K562 (cell line): ENCODE results near the gene RPL18A. TPM values are rescaled to one million over a fixed set of nuclear protein-coding genes. Genes with fewer than 3 reads are reported as not detected.

Experiments used
- ATAC-seq: fragments of 200-7000 bp; cut with Tn5 transposase; 3 replicates; pipeline ENCODE4 v1.9.1; 2020; ENCODE audit warnings: moderate library complexity
- BruUV-seq: library from RNA; stranded (reverse); fragments of 400-500 nt; replicated peaks from 2 replicates; lab custom pipeline; 2021; lab: Mats Ljungman, UMichigan
- CTCF ChIA-PET: fragments of 300-600 bp; formaldehyde crosslinking; extraction: SDS; loops from one replicate; lab custom pipeline; 2021; ENCODE audit warnings: low intra/inter-chr PET ratio; lab: Yijun Ruan, JAX
- POLR2A ChIA-PET: fragments of 300-600, 350-650 bp; sonication (Branson Sonifier 250); formaldehyde crosslinking; extraction: SDS; loops from one replicate; lab custom pipeline; 2021; ENCODE audit warnings: antibody characterized with exemption, inconsistent platforms; lab: Yijun Ruan, JAX
- DNase-seq, 4 experiments: peaks; one replicate each; pipeline versions ENCODE4 v3.0.0 to v3.0.0-alpha.2; 2011 to 2018; ENCODE audit warnings: low spot score in 3 of 4, mixed read lengths in 3 of 4; ENCODE audit errors: extremely low read depth in 1 of 4
- FAIRE-seq: peaks from 2 replicates; lab custom pipeline; 2011; peaks lifted over from hg19 to GRCh38; lab: Jason Lieb, UNC
- H2AFZ ChIP-seq: 2 replicates; pipeline ENCODE4 v1.6.0; 2011; ENCODE audit warnings: low read depth, low read length, control low read depth, inconsistent platforms
- H3K27ac ChIP-seq: fragments of 200-600 bp; 3 replicates; pipeline ENCODE4 v1.8.0; 2011; ENCODE audit warnings: low read depth, mild to moderate bottlenecking, control low read depth, inconsistent platforms, low read length, moderate library complexity, mixed read lengths; ENCODE audit errors: extremely low read depth
- H3K27me3 ChIP-seq, 2 experiments: fragments of 300-600 bp in 1 of 2; 2 replicates in 1 of 2; 3 replicates in 1 of 2; pipeline versions ENCODE4 v1.6.0 to v1.8.0; 2011; ENCODE audit warnings: inconsistent platforms in 2 of 2, low read length in 2 of 2, mild to moderate bottlenecking in 1 of 2, mixed read lengths in 1 of 2, moderate library complexity in 1 of 2; ENCODE audit not compliant: control insufficient read depth in 2 of 2, insufficient read depth in 2 of 2
- H3K36me3 ChIP-seq: fragments of 300-600 bp; 3 replicates; pipeline ENCODE4 v1.8.0; 2011; ENCODE audit warnings: mild to moderate bottlenecking, low read length, inconsistent platforms; ENCODE audit not compliant: control insufficient read depth, insufficient read depth
- H3K4me1 ChIP-seq, 2 experiments: fragments of 200-600 bp in 1 of 2; replicated peaks in 1 of 2; 2 replicates in 1 of 2; 3 replicates in 1 of 2; pipeline versions ENCODE4 v1.5.1 to v1.8.0; 2011; ENCODE audit warnings: inconsistent platforms in 2 of 2, low read length in 2 of 2, mild to moderate bottlenecking in 1 of 2, mixed read lengths in 1 of 2, moderate library complexity in 1 of 2; ENCODE audit not compliant: control insufficient read depth in 2 of 2, insufficient read depth in 2 of 2
- H3K4me2 ChIP-seq: 2 replicates; pipeline ENCODE4 v1.6.1; 2011; ENCODE audit warnings: low read length, control low read depth, inconsistent platforms, mixed read lengths; ENCODE audit not compliant: insufficient read depth
- H3K4me3 ChIP-seq: fragments of 200-600 bp; sonication (generic), shearing (Covaris generic); 2 replicates; pipeline ENCODE4 v1.5.1; 2016; ENCODE audit warnings: control low read depth, inconsistent platforms
- H3K79me2 ChIP-seq: fragments of 200-600 bp; 3 replicates; pipeline ENCODE4 v1.8.0; 2011; ENCODE audit warnings: low read length, inconsistent platforms; ENCODE audit not compliant: control insufficient read depth, insufficient read depth
- H3K9ac ChIP-seq, 2 experiments: 2 replicates each; pipeline versions ENCODE4 v1.6.0 to v1.6.1; 2011; ENCODE audit warnings: low read depth in 2 of 2, low read length in 2 of 2, control low read depth in 1 of 2, inconsistent platforms in 1 of 2, mild to moderate bottlenecking in 1 of 2, mixed read lengths in 1 of 2; ENCODE audit not compliant: insufficient read depth in 1 of 2
- H3K9me1 ChIP-seq: one replicate; pipeline ENCODE4 v1.6.0; 2011; ENCODE audit warnings: inconsistent platforms, mild to moderate bottlenecking, low read length, moderate library complexity; ENCODE audit not compliant: control insufficient read depth, insufficient read depth
- H3K9me3 ChIP-seq: replicated peaks from 2 replicates; pipeline ENCODE4 v1.5.1; 2011; ENCODE audit warnings: low read depth, low read length, inconsistent platforms; ENCODE audit not compliant: control insufficient read depth, insufficient read depth
- H4K20me1 ChIP-seq: replicated peaks from 2 replicates; pipeline ENCODE4 v1.6.1; 2011; ENCODE audit warnings: low read length, inconsistent platforms, mixed read lengths; ENCODE audit not compliant: control insufficient read depth, insufficient read depth
- CHD2 ChIP-seq: IDR thresholded peaks from 2 replicates; pipeline ENCODE4 v1.6.1; 2011; ENCODE audit warnings: low read depth, low read length
- HDAC1 ChIP-seq, 2 experiments: fragments of 450-650 bp; IDR thresholded peaks; 2 replicates each; pipeline ENCODE4 v1.6.1; 2016 to 2017; ENCODE audit warnings: inconsistent platforms in 1 of 2, mild to moderate bottlenecking in 1 of 2, moderate library complexity in 1 of 2
- MAFG ChIP-seq: fragments of 450-650 bp; conservative IDR thresholded peaks from 2 replicates; pipeline ENCODE4 v1.6.1; 2016; ENCODE audit warnings: missing genetic modification characterization, missing compliant biosample characterization
- MTA3 ChIP-seq: fragments of 450-650 bp; formaldehyde crosslinking; IDR thresholded peaks from 2 replicates; pipeline ENCODE4 v1.6.1; 2017; ENCODE audit warnings: mild to moderate bottlenecking, borderline replicate concordance
- MYC ChIP-seq, 2 experiments: fragments of 250-450 bp in 1 of 2; sonication (Bioruptor Pico) in 1 of 2; IDR thresholded peaks; 2 replicates each; pipeline versions ENCODE4 v1.5.1 to v1.6.1; 2012 to 2021; ENCODE audit warnings: low read depth in 2 of 2, borderline replicate concordance in 1 of 2, improper control_type of control experiment in 1 of 2, low read length in 1 of 2, mild to moderate bottlenecking in 1 of 2, moderate library complexity in 1 of 2
- PHTF2 ChIP-seq: fragments of 250-450 bp; sonication (Bioruptor Pico); IDR thresholded peaks from 2 replicates; pipeline ENCODE4 v1.5.0; 2021; ENCODE audit warnings: mild to moderate bottlenecking
- RBM14 ChIP-seq: fragments of 200-400 bp; formaldehyde crosslinking; IDR thresholded peaks from 2 replicates; pipeline ENCODE4 v1.6.1; 2018; ENCODE audit warnings: low read depth, mild to moderate bottlenecking, low read length, moderate library complexity, borderline replicate concordance; ENCODE audit not compliant: insufficient read depth
- TCFL5 ChIP-seq: fragments of 250-450 bp; sonication (Bioruptor Pico); conservative IDR thresholded peaks from 2 replicates; pipeline ENCODE4 v1.6.1; 2021; ENCODE audit warnings: mild to moderate bottlenecking, moderate library complexity, matching md5 sums
- WGBS: fragments of 100-300 bp; shearing (Covaris generic); methylation state at CpG from one replicate; pipeline ENCODE4 v1.1.6; 2016; ENCODE audit warnings: low coverage, mixed read lengths; ENCODE audit not compliant: insufficient coverage; ENCODE audit errors: missing lambda C conversion rate; 5-methylcytosine and 5-hydroxymethylcytosine counted together
- in situ Hi-C: fragments of 300-500 bp; cut with MboI; formaldehyde crosslinking; loops from 4 replicates; pipeline ENCODE4 v1.15.0; 2018; ENCODE audit warnings: inconsistent platforms, mixed read lengths
- intact Hi-C: fragments of 100-400 bp; cut with micrococcal nuclease; formaldehyde crosslinking; loops from 2 replicates; pipeline ENCODE4 v1.14.2; 2022
- polyA plus RNA-seq, 8 experiments: library from polyadenylated mRNA; depleted of rRNA in 4 of 8; stranded (reverse) in 5 of 8; unstranded in 3 of 8; fragments of >200 nt; fragmentation: Nextera tagmentation in 2 of 8; fragmentation: Illumina TruSeq in 1 of 8; extraction: Ambion mirVana in 2 of 8; extraction: Trizol in 1 of 8; gene quantifications; 2 replicates each; pipeline versions ENCODE4 v1.2.1 to v1.2.3, GENCODE V29; 2011 to 2014; ENCODE audit warnings: inconsistent platforms in 1 of 8, missing spikeins in 1 of 8
- total RNA-seq, 7 experiments: library from RNA; depleted of rRNA in 6 of 7; stranded (reverse); fragments of >200 nt in 6 of 7; fragmentation: Illumina TruSeq in 2 of 7; extraction: Trizol in 2 of 7; gene quantifications; 2 replicates each; pipeline versions ENCODE4 v1.2.1 to v1.2.3, GENCODE V29; 2011 to 2021; ENCODE audit warnings: low replicate concordance in 1 of 7

Gene RPL18A
- total and polyA plus RNA-seq, 9 of the 15 experiments (the other 6 are each of a cell fraction or from before 2014, with no cell fraction given) = 626 to 2,882 (median 1,895) TPM

GRCh38 chr19:17866312-17866963, 6.7 kb downstream of the RPL18A start (continued):
- TF ChIP-seq MYC (IDR thresholded peaks at IDR 0.05; ENCODE audit: low read depth, low read length) (no peak), MYC (CRISPR knock-in tag; IDR thresholded peaks at IDR 0.05; ENCODE audit: borderline replicate concordance, low read depth) (no peak), TCFL5 (CRISPR knock-in tag) (no peak), CHD2 (no peak), MTA3 (no peak), HDAC1 (IDR thresholded peaks at IDR 0.05) (no peak), MAFG (tag) (no peak)

- Histone ChIP-seq H3K9me3 (no peaks in the 10 kb centered on the region), H3K4me2 (no peak overlapping the region), H3K4me1 (peaks cover 12 to 53% of the 10 kb centered on the region in 2 experiments; a peak in 4 of 5 replicates), H2AFZ (no peak overlapping the region), H3K27ac (no peak overlapping the region), H3K9ac (peak overlapping the region in 1 of 2 experiments; percentile 75; a peak in 2 of 4 replicates), H3K27me3 (no peaks in the 10 kb centered on the region), H3K36me3 (peaks cover 27% of the 10 kb centered on the region), H3K4me3 (no peak overlapping the region), H4K20me1 (peaks cover 36% of the 10 kb centered on the region; the same call in 1 of the 2 replicates), H3K9me1 (no peaks in the 10 kb centered on the region), H3K79me2 (peaks cover 16% of the 10 kb centered on the region)
- 47% methylated on average over 8 of the region's 11 CpGs for WGBS
- CTCF ChIA-PET = no interaction called here
- POLR2A ChIA-PET = interaction anchor here (0.7 to 4.2 kb wide), 3 partner anchors 63 to 134 kb away, joined by 3 to 42 read pairs (median 4); partner anchors contain the start of gene CCDC124
- intact Hi-C loops (loop anchor here (10.0 kb wide), 1 partner anchor 188 kb away; no protein-coding TSS in a partner anchor), in situ Hi-C loops (loop anchor here (5.0 kb wide), 1 partner anchor 60 kb away; no protein-coding TSS in a partner anchor)
- TF ChIP-seq PHTF2 (CRISPR knock-in tag) (no peak), RBM14 (no peak)
- ATAC-seq = no peak
- no TSS peak for BruUV-seq
- peak in 1 of 4 experiments; percentile 5 for DNase-seq
- no peak for FAIRE-seq
These were observed 7.3 kb downstream of the RPL18A start for GRCh38 chr19:17866964-17867486.
